Prostate gland (tissue), 2 donors: ENCODE data around the gene AGPAT4.

Source experiments
- CTCF ChIP-seq, 4 experiments: fragments of 200-600 bp in 2 of 4; fragments of 450-650 bp in 2 of 4; sonication (generic) in 2 of 4; IDR thresholded peaks; 1 replicate in 3 of 4; 2 replicates in 1 of 4; pipeline ENCODE4 v1.5.1; 2016 to 2019; ENCODE audit warnings: antibody characterized with exemption in 4 of 4, mild to moderate bottlenecking in 2 of 4, moderate library complexity in 2 of 4
- POLR2A ChIP-seq: fragments of 450-650 bp; IDR thresholded peaks from one replicate; pipeline ENCODE4 v1.6.1; 2016; ENCODE audit warnings: antibody characterized with exemption, mild to moderate bottlenecking

- TF ChIP-seq POLR2A, result no peak
- no peak for TF ChIP-seq CTCF (IDR thresholded peaks at IDR 0.05)
Observed at GRCh38 chr6:161134550-161135298, 139.1 kb downstream of the AGPAT4 start.
